Loucy (cell line): ENCODE results near the gene EIF4E2.

Experiments used
- EZH2phosphoT487 ChIP-seq: fragments of 200-600 bp; IDR thresholded peaks from 2 replicates; pipeline ENCODE4 v1.6.1; 2018; ENCODE audit warnings: antibody characterized with exemption, mild to moderate bottlenecking, moderate library complexity, borderline replicate concordance
- TF ChIP-seq, protein P1 (sequence below): fragments of 200-600 bp; sonication (generic); conservative IDR thresholded peaks from 2 replicates; pipeline ENCODE4 v1.5.1; 2014; ENCODE audit warnings: mild to moderate bottlenecking, antibody characterized with exemption, low read length

DNA sequence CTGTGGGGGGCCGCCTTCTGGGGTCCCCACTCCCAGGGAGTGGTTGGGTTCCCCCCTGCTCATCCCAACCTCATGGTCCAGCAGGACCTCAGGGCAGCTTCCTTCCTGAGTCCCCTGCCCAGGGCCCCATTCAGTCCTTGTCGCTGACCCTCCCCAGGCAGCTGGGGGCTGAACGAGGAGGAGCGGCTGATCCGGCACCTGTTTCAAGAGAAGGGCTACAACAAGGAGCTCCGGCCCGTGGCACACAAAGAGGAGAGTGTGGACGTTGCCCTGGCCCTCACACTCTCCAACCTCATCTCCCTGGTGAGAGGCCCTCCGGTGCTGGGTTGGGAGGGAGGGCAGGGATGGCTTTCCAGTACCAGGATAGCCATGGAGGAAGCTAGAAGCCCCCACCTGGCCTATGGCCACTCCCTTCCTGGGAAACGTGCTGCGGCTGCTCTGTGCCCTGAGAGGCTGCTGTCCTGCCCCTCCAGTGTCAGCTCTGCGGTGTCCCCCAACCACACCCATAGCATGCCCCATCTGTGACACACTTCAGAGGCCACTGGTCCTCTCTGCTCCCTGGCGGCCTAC, 24.0 kb upstream of the EIF4E2 start:
- TF ChIP-seq, protein P1, sequence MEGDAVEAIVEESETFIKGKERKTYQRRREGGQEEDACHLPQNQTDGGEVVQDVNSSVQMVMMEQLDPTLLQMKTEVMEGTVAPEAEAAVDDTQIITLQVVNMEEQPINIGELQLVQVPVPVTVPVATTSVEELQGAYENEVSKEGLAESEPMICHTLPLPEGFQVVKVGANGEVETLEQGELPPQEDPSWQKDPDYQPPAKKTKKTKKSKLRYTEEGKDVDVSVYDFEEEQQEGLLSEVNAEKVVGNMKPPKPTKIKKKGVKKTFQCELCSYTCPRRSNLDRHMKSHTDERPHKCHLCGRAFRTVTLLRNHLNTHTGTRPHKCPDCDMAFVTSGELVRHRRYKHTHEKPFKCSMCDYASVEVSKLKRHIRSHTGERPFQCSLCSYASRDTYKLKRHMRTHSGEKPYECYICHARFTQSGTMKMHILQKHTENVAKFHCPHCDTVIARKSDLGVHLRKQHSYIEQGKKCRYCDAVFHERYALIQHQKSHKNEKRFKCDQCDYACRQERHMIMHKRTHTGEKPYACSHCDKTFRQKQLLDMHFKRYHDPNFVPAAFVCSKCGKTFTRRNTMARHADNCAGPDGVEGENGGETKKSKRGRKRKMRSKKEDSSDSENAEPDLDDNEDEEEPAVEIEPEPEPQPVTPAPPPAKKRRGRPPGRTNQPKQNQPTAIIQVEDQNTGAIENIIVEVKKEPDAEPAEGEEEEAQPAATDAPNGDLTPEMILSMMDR = no peak
- TF ChIP-seq EZH2phosphoT487 = no peak
